IPS-11a (cell line): ENCODE results near the gene CLEC2D.
"Not testable (repeated sequence)": the region's sequence is repeated elsewhere in the genome, so short reads cannot be mapped to it uniquely, and the experiment has no call there.

Source experiments
- H3K4me3 ChIP-seq: one replicate; pipeline ENCODE4 v1.5.1; 2013; ENCODE audit warnings: low read depth, low read length, control low read depth

CLEC2D gene

DNA sequence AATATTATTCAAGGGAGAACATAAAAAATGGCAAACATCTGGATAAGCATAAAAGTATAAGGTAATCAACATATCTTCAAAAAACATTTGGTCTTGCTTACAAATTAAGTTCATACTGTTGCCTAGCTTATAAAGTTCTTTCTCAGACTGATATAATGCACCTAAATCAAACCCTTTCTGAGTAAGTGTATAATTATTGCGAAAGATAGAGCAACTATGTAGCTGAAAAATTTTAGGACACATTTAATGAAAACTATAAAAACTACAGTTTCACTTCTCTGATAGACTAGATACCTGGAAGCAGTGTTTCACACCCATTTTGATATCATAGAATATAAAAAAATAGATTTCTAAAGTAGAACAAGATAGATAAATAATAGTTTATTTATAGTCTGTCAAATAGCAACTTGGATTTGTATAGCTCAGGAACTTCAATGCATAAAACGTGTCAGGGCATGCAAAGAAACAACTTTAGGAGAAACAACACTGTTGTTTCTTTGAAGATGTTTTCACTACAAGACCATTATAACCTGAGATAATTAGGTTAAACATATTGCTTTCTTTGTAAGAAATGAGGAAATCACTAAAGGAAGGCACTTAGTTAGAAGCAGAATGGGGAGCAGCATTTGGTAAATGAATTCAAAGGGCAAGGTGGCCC lies 55.8 kb downstream of the CLEC2D start:
- no peak overlapping the region for H3K4me3 ChIP-seq

DNA sequence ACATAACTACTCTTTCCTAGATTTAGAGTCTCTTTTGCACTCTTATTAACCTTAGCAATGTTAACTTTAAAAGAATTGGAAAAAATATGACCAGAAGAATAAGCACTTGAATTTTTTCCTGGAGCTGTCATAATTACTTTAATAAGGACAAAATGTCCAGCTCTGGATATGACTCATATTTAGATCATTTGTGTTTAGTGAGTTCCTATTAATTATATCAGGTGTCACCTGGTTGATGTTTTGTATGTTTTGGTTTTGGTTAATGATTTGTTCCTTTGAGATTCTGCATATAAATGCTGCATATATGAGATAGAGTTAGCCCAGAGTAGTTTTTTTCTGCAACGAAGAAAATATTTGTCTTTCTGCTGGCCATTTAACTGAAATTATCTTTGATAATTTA lies 58.3 kb downstream of the CLEC2D start:
- no peak overlapping the region for H3K4me3 ChIP-seq

DNA sequence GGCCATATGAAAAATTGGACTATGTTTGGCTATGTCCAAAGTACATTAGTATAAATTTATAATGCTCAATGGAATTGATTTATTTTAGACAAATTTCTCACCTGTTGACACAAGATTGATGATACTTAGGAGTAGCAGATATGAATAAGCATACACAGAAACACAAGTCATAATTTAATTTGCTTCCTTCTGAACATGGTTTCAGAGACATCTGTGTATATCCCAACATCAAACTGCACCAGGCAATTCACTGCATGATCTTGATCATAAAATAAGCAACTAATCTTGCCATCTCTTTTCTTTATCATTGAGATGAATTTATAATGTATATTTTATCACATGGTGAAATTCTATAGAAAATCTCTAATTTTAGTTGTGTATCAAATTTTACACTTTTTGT lies 59.6 kb downstream of the CLEC2D start:
- no peak overlapping the region for H3K4me3 ChIP-seq

DNA sequence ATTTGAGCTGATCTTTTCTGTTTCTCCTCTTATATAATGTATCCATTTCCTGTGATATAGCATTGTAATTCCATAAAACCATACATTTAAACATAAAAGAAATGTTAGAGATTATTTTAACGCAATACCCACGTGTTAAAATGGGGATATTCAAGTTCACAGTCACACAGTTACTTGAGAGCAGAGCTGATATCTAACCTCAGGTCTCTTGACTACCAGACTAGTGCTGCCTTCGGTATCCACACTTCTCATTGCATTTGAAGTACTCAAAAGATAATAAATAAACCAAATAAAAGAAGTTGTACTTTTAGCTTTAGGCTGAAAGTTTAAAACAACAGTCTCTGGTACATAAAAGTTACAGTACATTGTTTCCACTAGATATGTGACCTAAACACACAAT lies 60.5 kb downstream of the CLEC2D start:
- no peak overlapping the region for H3K4me3 ChIP-seq

DNA sequence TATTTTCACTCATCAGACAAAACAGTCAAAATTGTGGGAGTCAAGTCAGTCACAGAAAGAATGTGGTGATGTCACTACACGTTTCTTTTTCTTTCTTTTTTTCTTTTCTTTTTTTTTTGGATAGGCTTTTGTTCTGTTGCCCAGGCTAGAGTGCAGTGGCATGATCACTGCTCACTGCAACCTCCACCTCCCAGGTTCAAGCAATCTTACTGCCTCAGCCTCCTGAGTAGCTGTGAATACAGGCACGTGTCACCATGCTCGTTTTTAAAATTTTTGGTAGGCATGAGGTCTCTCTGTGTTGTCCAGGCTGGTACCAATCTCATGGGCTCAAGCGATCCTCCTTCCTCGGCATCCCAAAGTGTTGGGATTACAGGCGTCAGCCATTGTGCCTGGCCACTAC lies 61.1 kb downstream of the CLEC2D start:
- no peak overlapping the region for H3K4me3 ChIP-seq

DNA sequence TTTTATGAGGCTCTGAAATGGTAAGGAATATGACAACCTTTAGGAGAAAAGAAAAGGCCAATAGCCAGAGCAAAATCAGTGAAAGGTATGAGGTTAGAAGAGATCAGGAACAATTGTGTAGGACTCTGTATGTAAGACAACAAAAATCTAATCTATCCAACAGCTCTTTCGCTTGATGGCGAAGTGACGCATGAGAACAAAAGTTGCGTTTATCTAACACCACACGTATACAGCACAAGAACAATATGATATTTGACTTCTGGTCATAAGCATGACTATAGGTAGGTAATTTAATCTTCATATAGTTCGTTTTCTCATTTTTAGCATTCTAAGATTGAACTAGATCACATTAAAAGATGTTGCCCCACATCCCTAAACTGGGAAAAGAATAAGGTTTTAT lies 61.9 kb downstream of the CLEC2D start:
- no peak overlapping the region for H3K4me3 ChIP-seq

DNA sequence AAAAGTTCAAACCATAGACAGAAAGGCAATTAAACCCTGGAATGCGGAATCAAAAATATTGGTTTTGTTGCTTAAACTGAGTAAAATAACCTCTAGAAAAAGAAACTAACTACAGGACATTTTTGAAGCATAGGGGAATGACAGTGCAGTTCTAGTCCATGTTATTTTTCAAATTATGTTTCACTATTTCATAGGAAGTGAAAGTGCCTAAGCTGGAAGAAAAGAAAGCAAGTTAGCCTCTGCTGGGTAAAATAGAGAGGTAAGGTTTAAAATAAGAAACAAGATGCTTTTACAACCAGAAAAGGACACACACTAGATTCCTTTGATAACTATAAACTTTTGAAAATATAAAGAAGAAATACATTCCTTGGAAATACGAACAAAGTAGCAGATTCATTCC lies 62.3 kb downstream of the CLEC2D start:
- H3K4me3 ChIP-seq: no peak overlapping the region

DNA sequence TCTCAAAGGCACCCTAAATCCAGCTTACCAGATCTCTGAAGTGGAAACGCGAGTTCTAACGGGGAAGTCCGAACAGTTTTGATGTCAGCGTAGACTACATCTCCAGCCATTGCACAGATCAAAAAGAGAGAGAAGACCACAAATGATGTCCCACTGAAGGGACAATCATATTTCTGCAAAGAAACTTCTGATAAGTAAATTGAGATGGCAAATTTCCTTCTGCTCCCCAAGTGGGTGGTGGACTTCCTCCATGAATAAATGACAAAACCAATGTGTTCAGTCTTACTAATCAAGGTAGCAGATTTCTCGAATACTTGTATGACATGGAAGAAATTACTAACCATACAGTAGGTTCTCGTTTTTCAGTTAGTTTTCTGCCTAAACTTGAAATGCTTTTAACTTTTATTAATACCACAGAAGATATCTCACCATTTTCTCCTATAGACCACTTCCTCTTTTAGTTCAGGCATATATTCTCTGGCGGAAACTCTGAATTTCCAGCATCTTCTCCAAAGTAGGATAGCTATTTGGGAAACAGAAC lies 63.5 kb downstream of the CLEC2D start, which contains the start of gene CLECL1:
Gene CLECL1 (minus strand): TSS at position 177 of the 541 bp plus-strand sequence.
- H3K4me3 ChIP-seq: no peak within 1 kb of the TSS

- no peak overlapping the region for H3K4me3 ChIP-seq
Measured at GRCh38 chr12:9735601-9736000, 66.1 kb downstream of the CLEC2D start.

GRCh38 chr12:9736936-9737705 lies 67.6 kb downstream of the CLEC2D start:
- H3K4me3 ChIP-seq: no peak overlapping the region

DNA sequence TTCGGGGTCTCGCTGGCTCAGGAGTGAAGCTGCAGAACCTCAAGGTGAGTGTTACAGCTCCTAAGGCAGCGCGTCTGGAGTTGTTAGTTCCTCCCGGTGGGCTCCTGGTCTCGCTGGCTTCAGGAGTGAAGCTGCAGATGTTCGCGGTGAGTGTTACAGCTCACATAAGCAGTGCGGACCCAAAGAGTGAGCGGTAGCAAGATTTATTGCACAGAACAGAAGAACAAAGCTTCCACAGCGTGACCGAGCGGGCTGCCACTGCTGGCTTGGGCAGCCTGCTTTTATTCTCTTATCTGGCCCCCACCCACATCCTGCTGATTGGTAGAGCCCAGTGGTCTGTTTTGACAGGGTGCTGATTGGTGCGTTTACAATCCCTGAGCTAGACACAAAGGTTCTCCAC lies 69.4 kb downstream of the CLEC2D start:
- H3K4me3 ChIP-seq: not testable (repeated sequence)

DNA sequence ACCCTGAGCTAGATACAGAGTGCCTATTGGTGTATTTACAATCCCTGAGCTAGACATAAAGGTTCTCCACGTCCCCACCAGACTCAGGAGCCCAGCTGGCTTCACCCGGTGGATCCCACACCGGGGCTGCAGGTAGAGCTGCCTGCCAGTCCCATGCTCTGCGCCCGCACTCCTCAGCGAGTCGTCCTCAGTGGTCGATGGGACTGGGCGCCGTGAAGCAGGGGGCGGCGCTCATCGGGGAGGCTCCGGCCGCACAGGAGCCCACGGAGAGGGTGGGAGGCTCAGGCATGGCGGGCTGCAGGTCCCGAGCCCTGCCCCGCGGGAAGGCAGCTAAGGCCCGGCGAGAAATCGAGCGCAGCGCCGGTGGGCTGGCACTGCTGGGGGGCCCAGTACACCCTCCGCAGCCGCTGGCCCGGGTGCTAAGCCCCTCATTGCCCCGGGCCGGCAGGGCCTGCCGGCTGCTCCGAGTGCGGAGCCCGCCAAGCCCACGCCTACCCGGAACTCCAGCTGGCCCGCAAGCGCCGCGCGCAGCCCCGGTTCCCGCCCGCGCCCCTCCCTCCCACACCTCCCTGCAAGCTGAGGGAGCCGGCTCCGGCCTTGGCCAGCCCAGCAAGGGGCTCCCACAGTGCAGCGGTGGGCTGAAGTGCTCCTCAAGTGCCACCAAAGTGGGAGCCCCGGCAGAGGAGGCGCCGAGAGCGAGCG lies 70.0 kb downstream of the CLEC2D start:
- not testable (repeated sequence) for H3K4me3 ChIP-seq

- H3K4me3 ChIP-seq: no peak overlapping the region
Measured at GRCh38 chr12:9740106-9740750, 70.7 kb downstream of the CLEC2D start.

GRCh38 chr12:9741726-9742125 lies 72.2 kb downstream of the CLEC2D start:
- H3K4me3 ChIP-seq: no peak overlapping the region

DNA sequence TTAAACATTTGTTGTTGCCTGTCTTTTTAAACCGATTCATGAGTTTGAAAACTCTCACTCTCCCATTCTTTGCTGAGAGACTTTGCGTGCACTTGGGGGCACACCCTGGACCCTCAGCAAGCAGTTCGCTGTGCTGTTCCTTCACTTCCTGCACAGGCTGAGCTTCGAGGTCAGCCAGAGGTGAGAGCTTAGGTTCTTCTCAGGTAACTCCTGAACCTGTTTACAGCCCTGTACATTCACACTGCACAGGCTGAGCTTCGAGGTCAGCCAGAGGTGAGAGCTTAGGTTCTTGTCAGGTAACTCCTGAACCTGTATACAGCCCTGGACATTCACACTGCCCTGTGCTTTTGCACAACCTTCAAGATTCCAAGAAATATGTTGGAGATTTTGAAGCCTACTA lies 73.1 kb downstream of the CLEC2D start:
- no peak overlapping the region for H3K4me3 ChIP-seq

DNA sequence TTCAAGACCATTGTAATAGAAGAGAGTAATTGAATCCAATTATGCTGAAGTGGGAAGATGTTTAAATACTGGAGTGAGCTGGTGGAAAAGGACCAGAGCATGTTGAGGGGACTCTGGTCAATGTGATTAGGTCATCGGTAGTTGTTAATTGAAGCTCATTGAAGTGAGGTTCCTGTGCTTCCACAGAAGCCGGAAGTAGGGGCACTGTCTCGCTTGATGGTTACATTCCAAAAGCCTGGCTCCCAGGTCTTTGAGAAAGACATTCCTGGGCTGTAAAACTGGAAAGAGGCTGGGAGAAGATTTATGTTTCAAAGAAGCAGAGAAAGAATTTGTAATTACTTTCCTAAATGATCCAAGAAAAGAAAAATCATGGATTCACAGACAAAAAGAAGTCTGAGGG lies 75.7 kb downstream of the CLEC2D start:
- no peak overlapping the region for H3K4me3 ChIP-seq
